ENCODE data around the gene KPNB1.

KPNB1 gene

DNA sequence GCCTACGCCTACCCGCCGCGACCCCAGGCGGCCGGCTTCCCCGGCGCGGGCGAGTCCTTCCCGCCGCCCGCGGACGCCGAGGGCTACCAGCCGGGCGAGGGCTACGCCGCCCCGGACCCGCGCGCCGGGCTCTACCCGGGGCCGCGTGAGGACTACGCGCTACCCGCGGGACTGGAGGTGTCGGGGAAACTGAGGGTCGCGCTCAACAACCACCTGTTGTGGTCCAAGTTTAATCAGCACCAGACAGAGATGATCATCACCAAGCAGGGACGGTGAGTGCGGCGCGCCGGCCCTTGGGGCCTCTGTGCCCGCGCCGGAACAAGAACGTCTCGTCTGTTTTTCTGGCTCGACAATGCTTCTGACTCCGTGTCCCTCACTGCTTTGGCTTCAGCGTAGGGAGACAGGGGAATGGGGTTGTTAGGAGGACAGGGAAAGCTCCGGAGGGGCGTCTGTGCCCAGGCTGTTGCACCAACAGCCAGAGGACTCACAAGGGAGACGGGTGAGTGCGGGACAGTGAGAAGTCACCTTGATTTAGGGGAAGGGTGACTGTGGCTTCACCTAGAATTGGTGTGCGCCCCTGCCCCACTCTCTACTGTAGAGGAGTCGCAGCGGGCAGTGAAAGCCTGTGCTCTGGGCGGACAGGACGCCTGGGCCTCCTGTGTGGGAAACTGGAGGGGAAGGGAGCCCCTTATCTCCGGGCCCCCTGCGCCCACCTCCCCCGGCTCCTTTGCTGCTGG is 84.1 kb downstream of the KPNB1 start:
- POLR2A ChIA-PET, result interaction anchor here (1.0 kb wide), 1 partner anchor 38 kb away, joined by 4 read pairs; no protein-coding TSS in a partner anchor
- peak overlapping the region; percentile 17 to 70 (median 51) for H3K4me3 ChIP-seq (ENCODE audit: control insufficient read depth in 1 of 7, extremely low read depth in 1 of 7, insufficient read depth in 4 of 7, low read depth in 2 of 7, low read length in 6 of 7)
- peaks cover 0 to 24% (median 12%) of the 10 kb centered on the region in 5 experiments for H3K27me3 ChIP-seq (replicated peaks in 2 of 5; ENCODE audit: control insufficient read depth in 4 of 5, insufficient read depth in 5 of 5, low read length in 4 of 5)
- no peaks in the 10 kb centered on the region for H3K9me3 ChIP-seq (ENCODE audit: control extremely low read depth in 1 of 5, control insufficient read depth in 4 of 5, insufficient read depth in 2 of 5, low read depth in 1 of 5, low read length in 4 of 5)
- CTCF ChIA-PET, result interaction anchor here (0.7 to 5.0 kb wide), 5 partner anchors 8 to 68 kb away, joined by 3 to 47 read pairs (median 9); no protein-coding TSS in a partner anchor
- H3K36me3 ChIP-seq (ENCODE audit: control insufficient read depth in 4 of 4, insufficient read depth in 4 of 4, low read length in 3 of 4), result no peaks in the 10 kb centered on the region
- DNase-seq, result peak in 1 of 3 donors; percentile 53
- 1% methylated on average over 58 of the region's 60 CpGs for WGBS (ENCODE audit: insufficient coverage)
- H3K4me1 ChIP-seq (ENCODE audit: control extremely low read depth in 1 of 4, control insufficient read depth in 4 of 4, insufficient read depth in 4 of 4, low read length in 3 of 4), result peaks cover 0 to 27% (median 25%) of the 10 kb centered on the region in 4 experiments
- H3K27ac ChIP-seq (ENCODE audit: insufficient read depth in 1 of 2, low read depth in 1 of 2, low read length in 2 of 2, poor library complexity in 1 of 2, severe bottlenecking in 2 of 2), result no peak overlapping the region

- Histone ChIP-seq H3K27ac (ENCODE audit: insufficient read depth in 1 of 2, low read depth in 1 of 2, low read length in 2 of 2, poor library complexity in 1 of 2, severe bottlenecking in 2 of 2) (no peak overlapping the region), H3K27me3 (replicated peaks in 2 of 5; ENCODE audit: control insufficient read depth in 4 of 5, insufficient read depth in 5 of 5, low read length in 4 of 5) (peaks cover 0 to 24% (median 12%) of the 10 kb centered on the region in 5 experiments), H3K4me1 (ENCODE audit: control extremely low read depth in 1 of 4, control insufficient read depth in 4 of 4, insufficient read depth in 4 of 4, low read length in 3 of 4) (peaks cover 0 to 27% (median 25%) of the 10 kb centered on the region in 4 experiments), H3K9me3 (ENCODE audit: control extremely low read depth in 1 of 5, control insufficient read depth in 4 of 5, insufficient read depth in 2 of 5, low read depth in 1 of 5, low read length in 4 of 5) (no peaks in the 10 kb centered on the region), H3K4me3 (ENCODE audit: control insufficient read depth in 1 of 7, extremely low read depth in 1 of 7, insufficient read depth in 4 of 7, low read depth in 2 of 7, low read length in 6 of 7) (no peak overlapping the region), H3K36me3 (ENCODE audit: control insufficient read depth in 4 of 4, insufficient read depth in 4 of 4, low read length in 3 of 4) (no peaks in the 10 kb centered on the region)
- CTCF ChIA-PET, result interaction anchor here (3.3 kb wide), 1 partner anchor 70 kb away, joined by 17 read pairs; no protein-coding TSS in a partner anchor
- 87% methylated on average over 3 of the region's 3 CpGs for WGBS (ENCODE audit: insufficient coverage)
- no peak for DNase-seq
- POLR2A ChIA-PET, result no interaction called here
Measured at GRCh38 chr17:47735139-47735464, 85.4 kb downstream of the KPNB1 start.

Data from common myeloid progenitor, CD34-positive (primary cell).